Measurements from ENCODE around the gene KDM4B.

Gene KDM4B

GRCh38 chr19:5052945-5053485 is 84.1 kb downstream of the KDM4B start:
- DNase-seq, result no peak

GRCh38 chr19:5053661-5054060 is 84.7 kb downstream of the KDM4B start:
- DNase-seq, result no peak

- DNase-seq, result no peak
These were observed 85.9 kb downstream of the KDM4B start for GRCh38 chr19:5054551-5055456.

GRCh38 chr19:5055457-5055776 is 86.5 kb downstream of the KDM4B start:
- no peak for DNase-seq

- no peak for DNase-seq
These were observed 88.9 kb downstream of the KDM4B start for GRCh38 chr19:5057860-5058259.

GRCh38 chr19:5058521-5059212 is 89.8 kb downstream of the KDM4B start:
- no peak for DNase-seq

GRCh38 chr19:5059213-5059574 is 90.3 kb downstream of the KDM4B start:
- DNase-seq, result no peak

GRCh38 chr19:5059793-5060192 is 90.9 kb downstream of the KDM4B start:
- DNase-seq, result no peak

GRCh38 chr19:5062195-5062594 is 93.3 kb downstream of the KDM4B start:
- DNase-seq, result no peak

- no peak for DNase-seq
These were observed 93.9 kb downstream of the KDM4B start for GRCh38 chr19:5062799-5063198.

GRCh38 chr19:5063873-5064645 is 95.1 kb downstream of the KDM4B start:
- DNase-seq, result no peak

- DNase-seq, result no peak
These were observed 96.0 kb downstream of the KDM4B start for GRCh38 chr19:5064896-5065295.

GRCh38 chr19:5065663-5066093 is 96.8 kb downstream of the KDM4B start:
- DNase-seq, result no peak

- no peak for DNase-seq
These were observed 97.9 kb downstream of the KDM4B start for GRCh38 chr19:5066768-5067167.

GRCh38 chr19:5067678-5068077 is 98.8 kb downstream of the KDM4B start:
- DNase-seq, result no peak

- no peak for DNase-seq
These were observed 99.5 kb downstream of the KDM4B start for GRCh38 chr19:5068233-5069072.

- no peak for DNase-seq
These were observed 101.4 kb downstream of the KDM4B start for GRCh38 chr19:5070331-5070730.

GRCh38 chr19:5070930-5071329 is 102.0 kb downstream of the KDM4B start:
- no peak for DNase-seq

GRCh38 chr19:5071579-5071978 is 102.7 kb downstream of the KDM4B start:
- no peak for DNase-seq

- DNase-seq, result no peak
These were observed 103.2 kb downstream of the KDM4B start for GRCh38 chr19:5072115-5072514.

- no peak for DNase-seq
These were observed 104.4 kb downstream of the KDM4B start for GRCh38 chr19:5073153-5073844.

- no peak for DNase-seq
These were observed 105.5 kb downstream of the KDM4B start for GRCh38 chr19:5074407-5074806.

All from T-helper 2 cell (primary cell).